ENCODE results near the gene DSCAM.

Gene DSCAM

GRCh38 chr21:40152476-40152875, 694.5 kb downstream of the DSCAM start:
- H4K20me1 ChIP-seq (ENCODE audit: insufficient read depth, low read length): no peaks in the 10 kb centered on the region

GRCh38 chr21:40151611-40152010, 695.3 kb downstream of the DSCAM start:
- Histone ChIP-seq H3K9me3 (ENCODE audit: low read length) (no peaks in the 10 kb centered on the region), H3K4me2 (ENCODE audit: low read length) (no peak overlapping the region), H4K20me1 (ENCODE audit: insufficient read depth, low read length) (no peaks in the 10 kb centered on the region), H2AFZ (ENCODE audit: low read length) (no peak overlapping the region), H3K27ac (ENCODE audit: low read depth, low read length, poor library complexity, severe bottlenecking) (no peak overlapping the region), H3K4me3 (ENCODE audit: low read depth, low read length, poor library complexity, severe bottlenecking) (no peak overlapping the region), H3K9me2 (ENCODE audit: low read depth, low read length) (no peaks in the 10 kb centered on the region), H3K9ac (ENCODE audit: low read length) (no peak overlapping the region), H3F3A (ENCODE audit: insufficient read depth, low read length) (no peaks in the 10 kb centered on the region), H3K27me3 (ENCODE audit: insufficient read depth, low read length) (no peaks in the 10 kb centered on the region), H3K79me2 (ENCODE audit: insufficient read depth, low read length) (no peaks in the 10 kb centered on the region), H3K4me1 (ENCODE audit: insufficient read depth, low read length, severe bottlenecking) (no peaks in the 10 kb centered on the region), H3K36me3 (ENCODE audit: insufficient read depth, low read length) (no peaks in the 10 kb centered on the region)
- TF ChIP-seq EZH2 (IDR thresholded peaks at IDR 0.05; ENCODE audit: borderline replicate concordance, low read length) (no peak), CTCF (IDR thresholded peaks at IDR 0.05; ENCODE audit: low read length) (no peak)

More at GRCh38 chr21:40152476-40152875, 694.5 kb downstream of the DSCAM start:
- no peak overlapping the region for H3K4me3 ChIP-seq (ENCODE audit: low read depth, low read length, poor library complexity, severe bottlenecking)
- no peaks in the 10 kb centered on the region for H3F3A ChIP-seq (ENCODE audit: insufficient read depth, low read length)
- no peak for TF ChIP-seq EZH2 (IDR thresholded peaks at IDR 0.05; ENCODE audit: borderline replicate concordance, low read length)
- TF ChIP-seq CTCF (IDR thresholded peaks at IDR 0.05; ENCODE audit: low read length): no peak
- H3K27ac ChIP-seq (ENCODE audit: low read depth, low read length, poor library complexity, severe bottlenecking): no peak overlapping the region
- H3K79me2 ChIP-seq (ENCODE audit: insufficient read depth, low read length): no peaks in the 10 kb centered on the region
- no peaks in the 10 kb centered on the region for H3K27me3 ChIP-seq (ENCODE audit: insufficient read depth, low read length)
- no peaks in the 10 kb centered on the region for H3K9me2 ChIP-seq (ENCODE audit: low read depth, low read length)
- no peak overlapping the region for H3K9ac ChIP-seq (ENCODE audit: low read length)
- H3K36me3 ChIP-seq (ENCODE audit: insufficient read depth, low read length): no peaks in the 10 kb centered on the region
- H2AFZ ChIP-seq (ENCODE audit: low read length): no peak overlapping the region
- H3K4me2 ChIP-seq (ENCODE audit: low read length): no peak overlapping the region
- no peaks in the 10 kb centered on the region for H3K4me1 ChIP-seq (ENCODE audit: insufficient read depth, low read length, severe bottlenecking)
- H3K9me3 ChIP-seq (ENCODE audit: low read length): no peaks in the 10 kb centered on the region

- Histone ChIP-seq H3K9me3 (ENCODE audit: low read length) (no peaks in the 10 kb centered on the region), H3F3A (ENCODE audit: insufficient read depth, low read length) (no peaks in the 10 kb centered on the region), H2AFZ (ENCODE audit: low read length) (no peak overlapping the region), H3K27me3 (ENCODE audit: insufficient read depth, low read length) (no peaks in the 10 kb centered on the region), H3K4me2 (ENCODE audit: low read length) (no peak overlapping the region), H3K4me1 (ENCODE audit: insufficient read depth, low read length, severe bottlenecking) (no peaks in the 10 kb centered on the region), H3K79me2 (ENCODE audit: insufficient read depth, low read length) (no peaks in the 10 kb centered on the region), H3K36me3 (ENCODE audit: insufficient read depth, low read length) (no peaks in the 10 kb centered on the region), H3K9ac (ENCODE audit: low read length) (no peak overlapping the region), H4K20me1 (ENCODE audit: insufficient read depth, low read length) (no peaks in the 10 kb centered on the region), H3K27ac (ENCODE audit: low read depth, low read length, poor library complexity, severe bottlenecking) (no peak overlapping the region), H3K4me3 (ENCODE audit: low read depth, low read length, poor library complexity, severe bottlenecking) (no peak overlapping the region), H3K9me2 (ENCODE audit: low read depth, low read length) (no peaks in the 10 kb centered on the region)
- no peak for TF ChIP-seq EZH2 (IDR thresholded peaks at IDR 0.05; ENCODE audit: borderline replicate concordance, low read length)
- TF ChIP-seq CTCF (IDR thresholded peaks at IDR 0.05; ENCODE audit: low read length): no peak
These were observed 700.6 kb downstream of the DSCAM start for GRCh38 chr21:40146216-40146837.

Data from OCI-LY1 (cell line).